ENCODE measurements around the gene RANBP10.

DNA sequence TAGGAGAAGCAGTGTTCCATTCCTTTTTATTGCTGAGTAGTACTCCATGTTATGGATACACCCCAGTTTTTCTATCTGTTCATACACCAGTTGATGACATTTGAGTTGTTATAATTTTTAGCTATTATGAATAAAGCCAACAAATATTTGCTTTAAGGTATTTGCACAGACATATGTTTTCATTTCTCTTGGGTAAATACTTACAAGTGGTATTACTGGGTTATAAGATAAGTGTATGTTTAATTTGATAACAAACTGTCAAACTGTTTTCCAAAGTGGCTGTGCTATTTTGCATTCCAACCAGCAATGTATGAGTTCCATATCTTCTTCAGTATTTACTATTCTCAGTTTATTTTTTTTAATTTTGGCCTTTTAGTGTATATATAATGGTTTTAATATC lies 59.5 kb downstream of the RANBP10 start:
- TF ChIP-seq, protein P1, sequence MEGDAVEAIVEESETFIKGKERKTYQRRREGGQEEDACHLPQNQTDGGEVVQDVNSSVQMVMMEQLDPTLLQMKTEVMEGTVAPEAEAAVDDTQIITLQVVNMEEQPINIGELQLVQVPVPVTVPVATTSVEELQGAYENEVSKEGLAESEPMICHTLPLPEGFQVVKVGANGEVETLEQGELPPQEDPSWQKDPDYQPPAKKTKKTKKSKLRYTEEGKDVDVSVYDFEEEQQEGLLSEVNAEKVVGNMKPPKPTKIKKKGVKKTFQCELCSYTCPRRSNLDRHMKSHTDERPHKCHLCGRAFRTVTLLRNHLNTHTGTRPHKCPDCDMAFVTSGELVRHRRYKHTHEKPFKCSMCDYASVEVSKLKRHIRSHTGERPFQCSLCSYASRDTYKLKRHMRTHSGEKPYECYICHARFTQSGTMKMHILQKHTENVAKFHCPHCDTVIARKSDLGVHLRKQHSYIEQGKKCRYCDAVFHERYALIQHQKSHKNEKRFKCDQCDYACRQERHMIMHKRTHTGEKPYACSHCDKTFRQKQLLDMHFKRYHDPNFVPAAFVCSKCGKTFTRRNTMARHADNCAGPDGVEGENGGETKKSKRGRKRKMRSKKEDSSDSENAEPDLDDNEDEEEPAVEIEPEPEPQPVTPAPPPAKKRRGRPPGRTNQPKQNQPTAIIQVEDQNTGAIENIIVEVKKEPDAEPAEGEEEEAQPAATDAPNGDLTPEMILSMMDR (IDR thresholded peaks at IDR 0.05): no peak
- TF ChIP-seq POLR2A (IDR thresholded peaks at IDR 0.05): no peak
